ENCODE results near the gene EDEM3. TPM values are rescaled to one million over a fixed set of nuclear protein-coding genes. Genes with fewer than 3 reads are reported as not detected.

Gene EDEM3
- total RNA-seq, 1 experiment from 2014 or later = 58.3 TPM

DNA sequence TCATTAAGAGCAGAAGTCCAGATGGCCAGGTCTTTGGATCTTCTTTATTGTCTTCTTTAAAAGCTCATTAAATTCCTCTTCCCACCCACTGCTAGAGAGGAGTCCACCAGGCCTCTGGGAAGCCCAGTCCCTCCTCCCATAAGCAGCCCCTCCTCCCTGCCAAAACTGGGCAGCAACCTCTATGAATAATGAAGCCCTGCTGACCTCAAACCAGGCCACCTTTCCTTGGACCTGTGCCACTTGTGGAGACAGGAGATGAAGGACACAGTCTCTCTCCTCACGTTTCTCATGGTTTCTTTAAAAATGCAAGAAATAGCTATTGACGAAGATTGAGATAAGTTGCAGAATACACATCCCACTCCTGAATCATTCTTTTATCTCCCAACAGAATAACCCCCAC is 112.8 kb downstream of the EDEM3 start:
- Mint-ChIP-seq H3K36me3 (ENCODE audit: insufficient read depth, unreplicated experiment) (no peaks in the 10 kb centered on the region), H3K4me3 (ENCODE audit: unreplicated experiment) (no peak overlapping the region), H3K4me1 (ENCODE audit: insufficient read depth, unreplicated experiment) (peaks cover 1% of the 10 kb centered on the region), H3K9me3 (ENCODE audit: unreplicated experiment) (no peaks in the 10 kb centered on the region), H3K27ac (ENCODE audit: low read depth, unreplicated experiment) (no peak overlapping the region), H3K27me3 (ENCODE audit: insufficient read depth, unreplicated experiment) (no peaks in the 10 kb centered on the region)
- ChIA-PET POLR2A (interaction anchor here (0.6 to 2.9 kb wide), 4 partner anchors 9 to 268 kb away, joined by 3 to 14 read pairs (median 4); no protein-coding TSS in a partner anchor), CTCF (interaction anchor here (0.6 to 2.5 kb wide), 9 partner anchors 9 to 1534 kb away, joined by 3 to 13 read pairs (median 4); no protein-coding TSS in a partner anchor)
- BruUV-seq (replicated peaks) = no TSS peak
- DNase-seq (ENCODE audit: unreplicated experiment) = no peak
- TF ChIP-seq, protein P1, sequence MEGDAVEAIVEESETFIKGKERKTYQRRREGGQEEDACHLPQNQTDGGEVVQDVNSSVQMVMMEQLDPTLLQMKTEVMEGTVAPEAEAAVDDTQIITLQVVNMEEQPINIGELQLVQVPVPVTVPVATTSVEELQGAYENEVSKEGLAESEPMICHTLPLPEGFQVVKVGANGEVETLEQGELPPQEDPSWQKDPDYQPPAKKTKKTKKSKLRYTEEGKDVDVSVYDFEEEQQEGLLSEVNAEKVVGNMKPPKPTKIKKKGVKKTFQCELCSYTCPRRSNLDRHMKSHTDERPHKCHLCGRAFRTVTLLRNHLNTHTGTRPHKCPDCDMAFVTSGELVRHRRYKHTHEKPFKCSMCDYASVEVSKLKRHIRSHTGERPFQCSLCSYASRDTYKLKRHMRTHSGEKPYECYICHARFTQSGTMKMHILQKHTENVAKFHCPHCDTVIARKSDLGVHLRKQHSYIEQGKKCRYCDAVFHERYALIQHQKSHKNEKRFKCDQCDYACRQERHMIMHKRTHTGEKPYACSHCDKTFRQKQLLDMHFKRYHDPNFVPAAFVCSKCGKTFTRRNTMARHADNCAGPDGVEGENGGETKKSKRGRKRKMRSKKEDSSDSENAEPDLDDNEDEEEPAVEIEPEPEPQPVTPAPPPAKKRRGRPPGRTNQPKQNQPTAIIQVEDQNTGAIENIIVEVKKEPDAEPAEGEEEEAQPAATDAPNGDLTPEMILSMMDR (IDR thresholded peaks at IDR 0.05; ENCODE audit: unreplicated experiment) = no peak
- intact Hi-C loops (cut with micrococcal nuclease) = no loop called here

DNA sequence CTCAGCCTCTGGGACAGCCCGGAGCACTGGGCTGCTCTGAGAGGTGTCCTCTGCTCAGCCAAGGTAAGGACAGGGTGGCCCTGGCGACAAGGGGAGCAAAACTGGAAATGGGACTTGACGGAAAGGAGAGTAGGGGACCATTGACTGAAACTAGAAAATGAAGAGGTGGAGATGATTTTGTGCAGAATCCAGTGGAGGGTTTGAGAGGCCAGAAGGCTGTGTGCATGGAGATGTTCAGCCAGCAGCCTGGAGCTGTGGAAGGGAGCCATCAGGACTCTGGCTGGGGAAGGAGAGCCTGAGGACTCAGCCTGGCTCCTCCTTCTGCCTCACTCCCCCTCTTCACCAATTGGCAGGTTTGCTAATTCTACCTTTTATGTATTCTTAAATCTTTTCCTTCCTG is 114.2 kb downstream of the EDEM3 start:
- no peaks in the 10 kb centered on the region for H3K27me3 Mint-ChIP-seq (ENCODE audit: insufficient read depth, unreplicated experiment)
- no peak for DNase-seq (ENCODE audit: unreplicated experiment)
- POLR2A ChIA-PET = interaction anchor here (2.9 kb wide), 1 partner anchor 8 kb away, joined by 14 read pairs; no protein-coding TSS in a partner anchor
- no peak overlapping the region for H3K27ac Mint-ChIP-seq (ENCODE audit: low read depth, unreplicated experiment)
- BruUV-seq (replicated peaks) = no TSS peak
- no peak overlapping the region for H3K4me3 Mint-ChIP-seq (ENCODE audit: unreplicated experiment)
- intact Hi-C loops (cut with micrococcal nuclease) = no loop called here
- no peaks in the 10 kb centered on the region for H3K9me3 Mint-ChIP-seq (ENCODE audit: unreplicated experiment)
- H3K4me1 Mint-ChIP-seq (ENCODE audit: insufficient read depth, unreplicated experiment) = peaks cover 8% of the 10 kb centered on the region
- H3K36me3 Mint-ChIP-seq (ENCODE audit: insufficient read depth, unreplicated experiment) = peaks cover under 1% of the 10 kb centered on the region
- CTCF ChIA-PET = interaction anchor here (2.5 kb wide), 1 partner anchor 24 kb away, joined by 13 read pairs; no protein-coding TSS in a partner anchor
- TF ChIP-seq, protein P1 (IDR thresholded peaks at IDR 0.05; ENCODE audit: unreplicated experiment) = no peak

Other genes starting within 250 kb of the EDEM3 start
- 15.6 and 37.3 TPM in 2 replicates for gene NIBAN1, start 219.7 kb upstream of the EDEM3 start, total RNA-seq (2022)

All from MCF 10A (cell line).